Vagina (tissue), 2 donors: ENCODE data around the gene TERT. TPM values are rescaled to one million over a fixed set of nuclear protein-coding genes. Genes with fewer than 3 reads are reported as not detected.

Experiments used
- DNase-seq, 2 donors: peaks; one replicate each; pipeline ENCODE4 v3.0.0-alpha.2; 2017; ENCODE audit errors: extremely low spot score in 2 of 2
- H3K27ac ChIP-seq: fragments of 200-600 bp; sonication (generic); one replicate; pipeline ENCODE4 v1.5.1; 2019
- H3K27me3 ChIP-seq: fragments of 200-600 bp; sonication (generic); one replicate; pipeline ENCODE4 v1.5.1; 2019
- H3K36me3 ChIP-seq, 2 donors: fragments of 200-600 bp; sonication (generic); one replicate each; pipeline ENCODE4 v1.5.1; 2017 to 2019
- H3K4me1 ChIP-seq: fragments of 200-600 bp; sonication (generic); one replicate; pipeline ENCODE4 v1.5.1; 2019
- H3K4me3 ChIP-seq, 2 donors: fragments of 200-600 bp; sonication (generic); 1 replicate in 1 of 2; 2 replicates in 1 of 2; pipeline ENCODE4 v1.5.1; 2016 to 2019
- H3K9me3 ChIP-seq: fragments of 200-600 bp; sonication (generic); one replicate; pipeline ENCODE4 v1.5.1; 2019
- POLR2A ChIP-seq, 2 donors: fragments of 450-650 bp; IDR thresholded peaks; one replicate each; pipeline ENCODE4 v1.6.1; 2017; ENCODE audit warnings: antibody characterized with exemption in 2 of 2, mild to moderate bottlenecking in 2 of 2, moderate library complexity in 2 of 2
- POLR2AphosphoS5 ChIP-seq, 2 donors: sonication (generic); formaldehyde crosslinking; IDR thresholded peaks; one replicate each; pipeline ENCODE4 v1.9.0; 2017; ENCODE audit warnings: antibody characterized with exemption in 2 of 2, mild to moderate bottlenecking in 2 of 2, low read depth in 1 of 2; ENCODE audit not compliant: insufficient read depth in 1 of 2
- intact Hi-C: fragments of 100-400 bp; cut with DNase I; formaldehyde crosslinking; loops from one replicate; pipeline ENCODE4 v1.15.1; 2023
- total RNA-seq: library from RNA; depleted of rRNA; stranded (reverse); fragments of >200 nt; gene quantifications from one replicate; pipeline ENCODE4 v1.2.3, GENCODE V29; 2016
- TF ChIP-seq, protein P1 (sequence below), 3 experiments: fragments of 450-650 bp in 2 of 3; fragments of 200-600 bp in 1 of 3; sonication (generic) in 1 of 3; IDR thresholded peaks; one replicate each; pipeline ENCODE4 v1.5.1; 2017 to 2019; ENCODE audit warnings: antibody characterized with exemption in 3 of 3, mild to moderate bottlenecking in 2 of 3, moderate library complexity in 2 of 3

The TERT gene
- total RNA-seq, 1 donor from 2014 or later = not detected

- DNase-seq = no peak
- Histone ChIP-seq H3K9me3 (no peaks in the 10 kb centered on the region), H3K27ac (no peak overlapping the region), H3K4me3 (no peak overlapping the region), H3K36me3 (peaks cover 0 to 73% of the 10 kb centered on the region in 2 donors), H3K27me3 (no peaks in the 10 kb centered on the region), H3K4me1 (no peaks in the 10 kb centered on the region)
- TF ChIP-seq POLR2A (IDR thresholded peaks at IDR 0.05) (no peak), POLR2AphosphoS5 (IDR thresholded peaks at IDR 0.05; ENCODE audit: insufficient read depth in 1 of 2, low read depth in 1 of 2) (no peak)
- TF ChIP-seq, protein P1, sequence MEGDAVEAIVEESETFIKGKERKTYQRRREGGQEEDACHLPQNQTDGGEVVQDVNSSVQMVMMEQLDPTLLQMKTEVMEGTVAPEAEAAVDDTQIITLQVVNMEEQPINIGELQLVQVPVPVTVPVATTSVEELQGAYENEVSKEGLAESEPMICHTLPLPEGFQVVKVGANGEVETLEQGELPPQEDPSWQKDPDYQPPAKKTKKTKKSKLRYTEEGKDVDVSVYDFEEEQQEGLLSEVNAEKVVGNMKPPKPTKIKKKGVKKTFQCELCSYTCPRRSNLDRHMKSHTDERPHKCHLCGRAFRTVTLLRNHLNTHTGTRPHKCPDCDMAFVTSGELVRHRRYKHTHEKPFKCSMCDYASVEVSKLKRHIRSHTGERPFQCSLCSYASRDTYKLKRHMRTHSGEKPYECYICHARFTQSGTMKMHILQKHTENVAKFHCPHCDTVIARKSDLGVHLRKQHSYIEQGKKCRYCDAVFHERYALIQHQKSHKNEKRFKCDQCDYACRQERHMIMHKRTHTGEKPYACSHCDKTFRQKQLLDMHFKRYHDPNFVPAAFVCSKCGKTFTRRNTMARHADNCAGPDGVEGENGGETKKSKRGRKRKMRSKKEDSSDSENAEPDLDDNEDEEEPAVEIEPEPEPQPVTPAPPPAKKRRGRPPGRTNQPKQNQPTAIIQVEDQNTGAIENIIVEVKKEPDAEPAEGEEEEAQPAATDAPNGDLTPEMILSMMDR (IDR thresholded peaks at IDR 0.05) = no peak
- intact Hi-C loops = no loop called here
Measured at GRCh38 chr5:1336749-1337488, 42.1 kb upstream of the TERT start.

GRCh38 chr5:1336106-1336561 is 41.3 kb upstream of the TERT start:
- no peak overlapping the region for H3K4me3 ChIP-seq
- H3K9me3 ChIP-seq = no peaks in the 10 kb centered on the region
- no peaks in the 10 kb centered on the region for H3K27me3 ChIP-seq
- H3K36me3 ChIP-seq = peaks cover 0 to 74% of the 10 kb centered on the region in 2 donors
- no peak for TF ChIP-seq POLR2A (IDR thresholded peaks at IDR 0.05)
- TF ChIP-seq, protein P1 (IDR thresholded peaks at IDR 0.05) = no peak
- no peak for TF ChIP-seq POLR2AphosphoS5 (IDR thresholded peaks at IDR 0.05; ENCODE audit: insufficient read depth in 1 of 2, low read depth in 1 of 2)
- no peak for DNase-seq
- no peak overlapping the region for H3K27ac ChIP-seq
- no peaks in the 10 kb centered on the region for H3K4me1 ChIP-seq
- intact Hi-C loops = no loop called here

DNA sequence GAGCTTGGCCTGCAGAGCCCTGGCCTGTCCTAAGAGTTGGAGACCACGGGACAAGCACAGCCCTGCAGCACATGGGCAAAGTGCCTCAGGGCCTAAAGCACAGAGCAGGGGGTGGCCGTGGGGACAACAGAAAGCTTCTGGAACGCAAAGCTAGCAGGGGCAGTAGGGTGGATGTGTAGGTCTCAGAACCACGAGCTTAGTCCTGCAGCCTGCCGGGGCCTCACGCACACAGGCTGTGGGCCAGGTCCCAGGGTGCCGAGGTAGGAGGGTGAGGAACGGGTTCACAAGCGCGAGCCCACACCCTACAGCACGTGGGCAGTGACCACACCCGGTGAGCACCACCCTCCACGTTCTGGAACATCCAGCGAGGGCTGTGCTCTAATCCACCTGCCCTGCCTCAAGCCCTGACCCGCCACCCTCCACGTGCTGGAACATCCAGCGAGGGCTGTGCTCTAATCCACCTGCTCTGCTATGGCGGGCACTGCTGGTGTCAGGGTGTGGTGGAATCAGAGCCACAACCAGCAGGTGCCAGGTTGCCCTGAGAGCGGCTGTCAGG is 40.8 kb upstream of the TERT start:
- TF ChIP-seq POLR2AphosphoS5 (IDR thresholded peaks at IDR 0.05; ENCODE audit: insufficient read depth in 1 of 2, low read depth in 1 of 2) (no peak), POLR2A (IDR thresholded peaks at IDR 0.05) (no peak)
- TF ChIP-seq, protein P1 (IDR thresholded peaks at IDR 0.05) = no peak
- no peak for DNase-seq
- no peak overlapping the region for H3K27ac ChIP-seq
- intact Hi-C loops = no loop called here
- H3K36me3 ChIP-seq = peaks cover 0 to 77% of the 10 kb centered on the region in 2 donors
- no peaks in the 10 kb centered on the region for H3K4me1 ChIP-seq
- H3K9me3 ChIP-seq = no peaks in the 10 kb centered on the region
- H3K4me3 ChIP-seq = no peak overlapping the region
- H3K27me3 ChIP-seq = no peaks in the 10 kb centered on the region

- Histone ChIP-seq H3K36me3 (peaks cover 0 to 74% of the 10 kb centered on the region in 2 donors), H3K4me3 (no peak overlapping the region), H3K4me1 (no peaks in the 10 kb centered on the region), H3K9me3 (no peaks in the 10 kb centered on the region), H3K27me3 (no peaks in the 10 kb centered on the region), H3K27ac (no peak overlapping the region)
- DNase-seq = no peak
- no peak for TF ChIP-seq POLR2A (IDR thresholded peaks at IDR 0.05)
- TF ChIP-seq, protein P1 (IDR thresholded peaks at IDR 0.05) = no peak
- intact Hi-C loops = no loop called here
Measured at GRCh38 chr5:1334831-1335539, 40.1 kb upstream of the TERT start.
